Ammon's horn (tissue), 1 donor: ENCODE measurements around the gene C19orf85.
"Not testable (repeated sequence)": the region's sequence is repeated elsewhere in the genome, so short reads cannot be mapped to it uniquely, and the experiment has no call there.

Experiments used
- DNase-seq: peaks from one replicate; pipeline ENCODE4 v3.0.0-alpha.2; 2016; ENCODE audit warnings: low spot score

Gene C19orf85

DNA sequence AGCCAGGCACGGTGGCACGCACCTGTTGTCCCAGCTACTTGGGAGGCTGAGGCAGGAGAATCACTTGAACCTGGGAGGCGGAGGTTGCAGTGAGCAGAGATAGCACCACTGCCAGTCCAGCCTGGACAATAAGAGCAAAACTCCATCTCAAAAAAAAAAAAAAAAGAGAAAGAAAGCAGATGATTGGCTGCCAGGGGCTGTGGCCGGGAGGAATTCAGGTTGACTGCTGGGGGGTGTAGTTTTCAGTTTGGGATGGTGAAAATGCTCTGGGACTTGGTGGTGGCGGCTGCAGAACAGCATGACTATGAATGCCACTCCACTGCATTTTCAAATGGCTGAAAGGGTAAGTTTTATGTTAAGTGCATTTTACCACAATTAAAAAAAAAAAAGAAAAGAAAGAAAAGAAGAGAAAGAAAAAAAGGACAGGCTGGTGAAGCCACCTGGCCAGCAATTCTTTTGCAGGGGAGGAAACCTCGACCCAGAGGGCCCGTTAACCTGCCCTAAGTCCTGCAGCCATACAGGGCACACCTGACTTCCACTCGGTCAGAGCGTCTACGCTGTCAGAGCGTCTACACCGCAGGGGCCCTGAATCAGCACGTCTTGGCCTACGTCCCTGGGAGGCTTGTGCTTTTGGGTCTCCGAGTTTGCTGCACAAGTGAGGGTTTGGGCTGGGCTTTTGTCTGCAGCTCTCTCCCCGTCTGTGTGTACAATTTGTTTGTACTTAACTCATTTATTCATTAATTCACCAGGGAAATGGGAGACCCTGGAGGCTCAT, 6.7 kb downstream of the C19orf85 start:
- no peak for DNase-seq

- no peak for DNase-seq
Observed at GRCh38 chr19:55456347-55456746, 8.2 kb downstream of the C19orf85 start.

DNA sequence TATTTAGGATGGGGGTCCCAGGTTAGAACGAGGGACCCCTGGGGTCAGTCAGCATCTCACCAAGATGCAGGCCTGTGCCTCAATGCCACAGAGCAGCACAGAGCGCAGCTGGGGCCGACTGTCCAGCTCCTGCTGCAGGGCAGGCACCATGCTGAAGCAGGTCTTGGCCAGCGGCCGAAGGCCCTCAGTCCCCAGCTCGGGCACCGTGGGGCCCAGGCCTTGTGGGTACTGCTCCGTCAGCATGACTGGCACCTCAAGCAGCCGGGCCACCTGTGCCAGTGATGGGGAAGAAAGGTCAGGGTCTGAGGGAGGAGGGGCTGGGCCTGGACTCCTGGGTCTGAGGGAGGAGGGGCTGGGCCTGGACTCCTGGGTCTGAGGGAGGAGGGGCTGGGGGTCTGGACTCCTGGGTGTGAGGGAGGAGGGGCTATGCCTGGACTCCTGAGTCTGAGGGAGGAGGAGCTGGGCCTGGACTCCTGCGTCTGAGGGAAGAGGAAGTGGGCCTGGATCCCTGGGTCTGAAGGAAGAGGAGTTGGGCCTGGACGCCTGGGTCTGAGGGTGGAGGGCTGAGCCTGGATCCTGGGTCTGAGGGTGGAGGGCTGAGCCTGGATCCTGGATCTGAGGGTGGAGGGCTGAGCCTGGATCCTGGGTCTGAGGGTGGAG, 8.8 kb downstream of the C19orf85 start:
- no peak for DNase-seq

DNA sequence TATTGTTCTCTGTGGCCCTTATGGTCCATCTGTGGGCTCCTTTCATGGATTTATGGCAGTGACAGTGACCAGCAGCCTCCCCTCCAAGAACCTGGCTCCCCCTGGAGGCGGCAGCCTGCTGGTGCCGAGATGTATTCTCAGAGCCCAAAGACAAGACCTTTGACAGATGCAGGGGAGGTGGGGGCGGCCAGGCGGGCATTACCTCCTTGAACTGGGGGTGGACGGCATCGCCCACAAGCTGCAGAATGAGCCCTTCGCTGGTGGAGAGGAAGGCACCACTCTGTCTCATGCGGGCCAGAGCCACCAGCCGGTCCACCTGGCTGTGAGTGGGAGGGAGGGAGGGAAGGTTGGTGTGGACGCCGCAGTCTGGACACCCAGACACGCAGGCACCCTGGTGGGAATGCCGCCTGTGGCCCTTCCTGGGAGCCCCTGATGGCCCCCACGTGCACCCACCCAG, 9.7 kb downstream of the C19orf85 start:
- DNase-seq = peak; percentile 79

- no peak for DNase-seq
Observed at GRCh38 chr19:55453511-55454260, 10.9 kb downstream of the C19orf85 start.

- DNase-seq = peak; percentile 95
Observed at GRCh38 chr19:55452749-55453346, 11.7 kb downstream of the C19orf85 start.

DNA sequence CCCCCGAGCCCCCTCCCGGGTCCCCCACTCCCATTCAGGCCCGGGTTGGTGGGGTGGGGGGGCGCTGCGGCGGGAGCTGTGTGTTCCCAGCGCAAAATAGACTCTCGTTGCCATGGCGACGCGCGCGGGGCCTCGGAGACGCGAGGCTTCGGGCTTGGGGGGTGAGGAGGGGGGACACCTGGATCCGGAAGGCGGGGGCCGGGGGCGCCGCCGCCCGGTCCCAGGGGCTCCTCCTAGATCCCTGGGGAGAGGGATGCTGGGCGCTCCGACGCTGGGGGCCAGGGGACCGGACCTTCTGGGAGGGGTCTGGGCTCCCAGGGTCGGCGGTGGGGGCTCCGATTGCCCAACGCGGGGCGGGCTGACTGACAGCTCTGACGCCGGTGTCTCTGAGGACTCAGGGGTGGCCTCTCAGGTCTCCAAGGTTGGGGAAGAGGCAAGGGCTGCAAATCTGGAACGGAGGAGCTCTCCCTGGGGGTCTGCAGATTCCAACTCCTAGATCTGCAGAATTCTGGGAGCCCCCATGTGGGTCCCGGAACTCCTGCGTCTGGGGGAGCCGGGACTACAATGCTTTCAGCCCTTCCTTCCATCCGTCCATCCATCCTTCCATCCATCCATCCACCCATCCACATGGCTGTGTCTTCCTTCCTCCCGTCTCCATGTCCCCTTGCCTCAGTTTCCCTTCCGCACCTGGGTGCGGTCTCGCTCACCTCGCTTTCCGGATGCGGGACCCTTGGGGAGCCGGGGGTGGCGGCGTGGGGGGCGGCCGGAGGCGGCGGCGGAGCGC, 12.4 kb downstream of the C19orf85 start:
- DNase-seq = peak; percentile 71

- peak; percentile 45 for DNase-seq
Observed at GRCh38 chr19:55451163-55451964, 13.2 kb downstream of the C19orf85 start.

DNA sequence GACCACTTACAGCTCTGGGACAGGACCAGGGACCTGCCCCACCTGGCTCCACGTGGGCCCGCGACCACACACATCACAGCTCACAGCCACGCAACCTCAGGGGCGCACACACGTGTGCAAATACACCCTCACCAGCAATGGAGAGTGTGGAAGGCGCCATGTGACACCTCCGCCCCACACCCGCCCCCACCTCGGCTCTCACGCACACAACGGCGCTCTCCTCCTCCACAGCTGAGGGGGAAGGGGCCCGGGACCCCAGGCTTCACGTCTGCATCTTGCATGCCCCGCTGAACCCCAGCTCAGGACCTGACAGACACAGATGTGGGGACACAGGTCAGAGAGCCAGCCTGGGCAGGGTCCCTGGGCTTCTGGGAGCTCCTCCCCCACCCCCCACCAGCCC, 15.1 kb downstream of the C19orf85 start:
- no peak for DNase-seq

- not testable (repeated sequence) for DNase-seq
Observed at GRCh38 chr19:55448175-55448490, 16.4 kb downstream of the C19orf85 start.

- peak; percentile 88 for DNase-seq
Observed at GRCh38 chr19:55447421-55448174, 17.0 kb downstream of the C19orf85 start.

- no peak for DNase-seq
Observed at GRCh38 chr19:55446060-55446459, 18.5 kb downstream of the C19orf85 start.

- no peak for DNase-seq
Observed at GRCh38 chr19:55444646-55445045, 19.9 kb downstream of the C19orf85 start.

- no peak for DNase-seq
Observed at GRCh38 chr19:55443824-55444480, 20.6 kb downstream of the C19orf85 start.

- DNase-seq = peak; percentile 82
Observed at GRCh38 chr19:55443045-55443823, 21.3 kb downstream of the C19orf85 start, which contains the start of gene SHISA7. Gene SHISA7 (minus strand): TSS chr19:55443300. CDS start chr19:55442863, 437 bp downstream.

DNA sequence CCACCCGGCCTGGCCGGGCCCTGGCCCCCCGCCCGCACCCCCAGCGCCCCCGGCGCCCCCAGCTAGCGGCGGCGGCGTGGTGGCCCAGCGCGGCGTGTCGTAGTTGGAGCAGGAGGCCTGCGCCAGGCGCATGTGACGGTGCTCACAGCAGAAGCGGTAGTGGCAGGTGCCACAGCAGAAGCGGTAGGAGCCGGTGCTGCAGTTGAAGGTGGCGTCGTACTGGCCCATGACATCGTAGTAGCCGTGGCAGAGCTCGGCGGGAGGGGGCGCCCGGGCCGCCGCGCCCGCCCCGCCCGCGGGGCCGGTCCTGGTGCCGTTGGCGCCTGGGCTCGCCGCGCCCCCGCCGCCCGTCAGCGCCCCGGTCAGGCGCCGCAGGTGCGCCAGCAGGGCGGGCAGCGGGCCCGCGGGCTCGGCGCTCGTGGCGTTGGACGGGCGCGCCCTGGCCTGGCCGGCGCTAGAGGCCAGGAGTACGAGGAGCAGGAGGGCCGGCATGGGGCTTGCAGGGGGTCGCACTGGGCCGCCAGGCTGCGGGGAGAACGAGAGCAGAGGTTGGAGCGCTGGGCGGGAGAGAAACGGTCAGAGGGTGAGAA, 22.1 kb downstream of the C19orf85 start:
- DNase-seq = peak; percentile 28

- DNase-seq = no peak
Observed at GRCh38 chr19:55441692-55442321, 22.7 kb downstream of the C19orf85 start.

DNA sequence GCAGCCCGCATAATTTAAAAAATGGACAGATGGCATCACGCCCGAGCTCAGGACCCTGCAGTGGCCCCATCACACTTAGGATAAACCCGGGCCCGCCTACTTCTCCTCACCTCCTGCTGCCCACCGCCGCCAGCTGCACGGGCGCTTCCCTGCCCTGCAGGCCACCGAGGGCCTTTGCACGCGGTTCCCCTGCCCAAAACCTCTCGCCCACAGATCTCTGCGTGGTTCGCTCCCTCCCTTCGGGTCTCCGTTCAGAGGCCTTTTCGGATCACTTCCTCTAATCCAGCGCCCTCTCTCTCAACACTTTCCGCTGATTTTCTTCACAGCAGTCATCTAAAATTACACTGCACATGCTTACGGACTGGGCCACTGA, 23.2 kb downstream of the C19orf85 start:
- no peak for DNase-seq
